ENCODE measurements around the gene MDGA2. TPM values are rescaled to one million over a fixed set of nuclear protein-coding genes. Genes with fewer than 3 reads are reported as not detected.
"Not testable (repeated sequence)": the region's sequence is repeated elsewhere in the genome, so short reads cannot be mapped to it uniquely, and the experiment has no call there.

Gene MDGA2
- total RNA-seq, 4 donors from 2014 or later = 0.16 TPM; not detected in 3

- no peak for ATAC-seq (ENCODE audit: low FRiP score)
- TF ChIP-seq, protein P1, sequence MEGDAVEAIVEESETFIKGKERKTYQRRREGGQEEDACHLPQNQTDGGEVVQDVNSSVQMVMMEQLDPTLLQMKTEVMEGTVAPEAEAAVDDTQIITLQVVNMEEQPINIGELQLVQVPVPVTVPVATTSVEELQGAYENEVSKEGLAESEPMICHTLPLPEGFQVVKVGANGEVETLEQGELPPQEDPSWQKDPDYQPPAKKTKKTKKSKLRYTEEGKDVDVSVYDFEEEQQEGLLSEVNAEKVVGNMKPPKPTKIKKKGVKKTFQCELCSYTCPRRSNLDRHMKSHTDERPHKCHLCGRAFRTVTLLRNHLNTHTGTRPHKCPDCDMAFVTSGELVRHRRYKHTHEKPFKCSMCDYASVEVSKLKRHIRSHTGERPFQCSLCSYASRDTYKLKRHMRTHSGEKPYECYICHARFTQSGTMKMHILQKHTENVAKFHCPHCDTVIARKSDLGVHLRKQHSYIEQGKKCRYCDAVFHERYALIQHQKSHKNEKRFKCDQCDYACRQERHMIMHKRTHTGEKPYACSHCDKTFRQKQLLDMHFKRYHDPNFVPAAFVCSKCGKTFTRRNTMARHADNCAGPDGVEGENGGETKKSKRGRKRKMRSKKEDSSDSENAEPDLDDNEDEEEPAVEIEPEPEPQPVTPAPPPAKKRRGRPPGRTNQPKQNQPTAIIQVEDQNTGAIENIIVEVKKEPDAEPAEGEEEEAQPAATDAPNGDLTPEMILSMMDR (IDR thresholded peaks at IDR 0.05) = no peak
- no peak for DNase-seq (ENCODE audit: low spot score)
These were observed 464.1 kb downstream of the MDGA2 start for GRCh38 chr14:47211263-47211662.

DNA sequence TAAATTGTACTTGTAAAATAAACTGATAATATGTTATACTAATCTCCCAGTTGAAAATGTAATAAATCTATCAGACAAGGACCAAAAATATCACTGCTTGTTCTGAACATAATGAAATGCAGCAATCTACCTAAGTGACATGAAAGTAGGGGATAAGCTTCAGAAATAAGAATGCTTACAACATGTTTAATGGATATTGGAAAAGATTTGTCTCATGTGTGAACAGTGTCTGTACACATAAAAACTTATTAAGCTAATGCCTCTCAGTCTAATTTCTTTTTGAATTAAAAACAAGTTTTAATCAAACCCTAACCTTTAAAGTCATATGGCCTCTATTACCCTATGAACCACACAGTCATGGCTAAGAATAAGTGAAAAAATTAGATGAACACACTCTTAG lies 465.3 kb downstream of the MDGA2 start:
- DNase-seq (ENCODE audit: low spot score) (no peak), ATAC-seq (ENCODE audit: low FRiP score) (no peak)
- TF ChIP-seq, protein P1 (IDR thresholded peaks at IDR 0.05) = no peak

GRCh38 chr14:47208434-47208833 lies 467.0 kb downstream of the MDGA2 start:
- ATAC-seq (ENCODE audit: low FRiP score) (no peak), DNase-seq (ENCODE audit: low spot score) (no peak)
- TF ChIP-seq, protein P1 (IDR thresholded peaks at IDR 0.05) = no peak

- DNase-seq (ENCODE audit: low spot score) (no peak), ATAC-seq (ENCODE audit: low FRiP score) (no peak)
- TF ChIP-seq, protein P1 (IDR thresholded peaks at IDR 0.05) = no peak
These were observed 467.8 kb downstream of the MDGA2 start for GRCh38 chr14:47207617-47208016.

DNA sequence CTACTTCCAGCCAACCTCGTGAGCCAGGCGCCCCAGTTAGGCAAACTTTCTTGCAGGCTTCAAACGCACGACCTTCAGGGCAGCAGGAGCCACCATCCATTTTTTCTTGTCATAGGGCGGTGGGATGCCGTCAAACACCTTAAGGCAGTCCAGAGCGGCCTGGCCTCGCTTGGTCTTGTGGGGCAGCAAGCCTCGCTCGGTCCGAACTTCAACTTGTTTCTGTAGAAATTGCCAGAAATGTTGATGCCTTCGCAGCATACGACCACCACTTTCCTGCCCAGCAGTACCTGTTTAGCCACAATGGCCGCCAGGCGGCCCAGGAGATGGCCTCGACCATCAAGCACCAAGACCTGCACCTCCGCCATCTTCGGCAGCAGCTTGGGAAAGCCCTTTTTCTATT lies 474.7 kb downstream of the MDGA2 start:
- DNase-seq (ENCODE audit: low spot score) (no peak), ATAC-seq (ENCODE audit: low FRiP score) (no peak)
- TF ChIP-seq, protein P1 (IDR thresholded peaks at IDR 0.05) = no peak

DNA sequence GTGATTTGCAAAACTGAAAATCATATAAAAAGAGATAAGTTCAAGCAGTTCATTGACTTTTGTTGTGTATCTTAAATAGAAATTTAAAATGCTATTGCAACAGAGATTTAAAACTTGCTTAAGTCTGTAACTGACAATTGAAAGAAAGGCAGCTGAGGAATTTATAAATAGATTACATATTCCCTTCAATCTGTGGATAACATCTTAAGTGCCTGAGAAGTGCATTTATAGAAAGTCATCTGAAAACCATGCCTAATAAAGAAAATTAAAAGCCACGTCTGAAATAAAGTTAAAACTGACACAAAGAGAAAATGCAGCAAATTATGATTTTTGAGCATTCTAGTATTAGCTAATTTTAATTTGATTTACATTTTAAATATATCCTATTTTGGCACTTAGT lies 479.8 kb downstream of the MDGA2 start:
- TF ChIP-seq, protein P1 (IDR thresholded peaks at IDR 0.05) = no peak
- no peak for DNase-seq (ENCODE audit: low spot score)
- ATAC-seq (ENCODE audit: low FRiP score) = no peak

DNA sequence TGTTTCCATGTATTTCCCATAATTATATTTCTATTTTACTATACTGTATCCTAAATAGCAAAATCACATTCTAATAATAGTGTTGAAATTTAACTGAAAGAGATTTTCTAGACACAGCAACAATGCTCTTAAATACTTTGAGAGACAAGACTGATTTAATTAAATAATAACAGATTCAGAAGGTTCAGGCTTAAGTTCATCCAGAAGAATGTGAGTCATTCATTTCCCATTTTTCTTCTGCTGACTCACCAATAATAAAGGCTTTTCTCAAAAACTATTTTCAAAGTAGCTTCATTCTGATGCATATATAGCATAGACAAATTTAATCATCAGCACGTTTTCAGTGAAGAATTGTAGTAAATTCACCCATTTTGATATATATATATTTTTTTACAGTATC lies 481.4 kb downstream of the MDGA2 start:
- TF ChIP-seq, protein P1 (IDR thresholded peaks at IDR 0.05) = no peak
- ATAC-seq (ENCODE audit: low FRiP score) (no peak), DNase-seq (ENCODE audit: low spot score) (no peak)

DNA sequence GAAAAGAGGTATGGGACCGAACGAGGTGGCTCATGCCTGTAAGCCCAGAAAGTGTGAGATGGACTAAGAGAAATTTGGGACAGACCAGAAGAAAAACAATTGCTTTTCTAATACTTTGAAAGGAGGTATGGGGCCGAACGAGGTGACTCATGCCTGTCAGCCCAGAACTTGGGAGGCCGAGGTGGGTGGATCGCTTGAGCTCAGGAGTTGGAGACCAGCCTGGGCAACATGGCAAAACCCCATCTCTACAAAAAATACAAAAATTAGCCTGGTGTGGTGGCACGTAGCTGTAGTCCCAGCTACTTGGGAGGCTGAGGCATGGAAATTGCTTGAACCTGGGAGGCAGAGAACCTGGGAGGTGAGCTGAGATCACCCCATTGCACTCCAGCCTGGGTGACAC lies 483.2 kb downstream of the MDGA2 start:
- DNase-seq (ENCODE audit: low spot score); ATAC-seq (ENCODE audit: low FRiP score): not testable (repeated sequence)

All from omental fat pad (tissue), 4 donors.